ENCODE results near the gene CASKIN1.
"Not testable (repeated sequence)": the region's sequence is repeated elsewhere in the genome, so short reads cannot be mapped to it uniquely, and the experiment has no call there.

Gene CASKIN1

GRCh38 chr16:2154533-2155090, 41.8 kb downstream of the CASKIN1 start:
- no peak for DNase-seq

- DNase-seq, result no peak
These were observed 43.5 kb downstream of the CASKIN1 start for GRCh38 chr16:2152695-2153506.

- DNase-seq, result no peak
These were observed 45.0 kb downstream of the CASKIN1 start for GRCh38 chr16:2151188-2152091.

- DNase-seq, result no peak
These were observed 45.8 kb downstream of the CASKIN1 start for GRCh38 chr16:2150418-2151187.

GRCh38 chr16:2149630-2150417, 46.6 kb downstream of the CASKIN1 start:
- no peak for DNase-seq

GRCh38 chr16:2148714-2149629, 47.4 kb downstream of the CASKIN1 start:
- DNase-seq, result no peak

GRCh38 chr16:2147981-2148671, 48.3 kb downstream of the CASKIN1 start, which contains the start of gene RAB26:
Gene RAB26, plus strand, starts transcription at chr16:2148625. Its CDS starts 159 bp downstream, at chr16:2148784.
- DNase-seq, result no peak

- no peak for DNase-seq
These were observed 49.0 kb downstream of the CASKIN1 start for GRCh38 chr16:2147378-2147777.

- no peak for DNase-seq
These were observed 50.6 kb downstream of the CASKIN1 start for GRCh38 chr16:2145843-2146242.

- DNase-seq, result no peak
These were observed 52.4 kb downstream of the CASKIN1 start for GRCh38 chr16:2143878-2144485.

GRCh38 chr16:2142942-2143877, 53.2 kb downstream of the CASKIN1 start:
- DNase-seq, result no peak

GRCh38 chr16:2135770-2136490, 60.5 kb downstream of the CASKIN1 start, which contains the start of gene PKD1:
Gene PKD1, minus strand, starts transcription at chr16:2135898. Its CDS starts 209 bp downstream, at chr16:2135689.
- DNase-seq, result not testable (repeated sequence)

- not testable (repeated sequence) for DNase-seq
These were observed 61.3 kb downstream of the CASKIN1 start for GRCh38 chr16:2135071-2135470.

- not testable (repeated sequence) for DNase-seq
These were observed 62.6 kb downstream of the CASKIN1 start for GRCh38 chr16:2133797-2134196.

GRCh38 chr16:2129890-2130447, 66.4 kb downstream of the CASKIN1 start:
- DNase-seq, result not testable (repeated sequence)

- DNase-seq, result not testable (repeated sequence)
These were observed 67.2 kb downstream of the CASKIN1 start for GRCh38 chr16:2129251-2129650.

All from SIG-M5 (cell line).